HG03196 (cell line): ENCODE measurements around the gene DHX29.

Source experiments
- ATAC-seq: cut with Tn5 transposase; IDR thresholded peaks from one replicate; pipeline ENCODE4 v1.9.1; 2021; ENCODE audit not compliant: unreplicated experiment

The DHX29 gene

DNA sequence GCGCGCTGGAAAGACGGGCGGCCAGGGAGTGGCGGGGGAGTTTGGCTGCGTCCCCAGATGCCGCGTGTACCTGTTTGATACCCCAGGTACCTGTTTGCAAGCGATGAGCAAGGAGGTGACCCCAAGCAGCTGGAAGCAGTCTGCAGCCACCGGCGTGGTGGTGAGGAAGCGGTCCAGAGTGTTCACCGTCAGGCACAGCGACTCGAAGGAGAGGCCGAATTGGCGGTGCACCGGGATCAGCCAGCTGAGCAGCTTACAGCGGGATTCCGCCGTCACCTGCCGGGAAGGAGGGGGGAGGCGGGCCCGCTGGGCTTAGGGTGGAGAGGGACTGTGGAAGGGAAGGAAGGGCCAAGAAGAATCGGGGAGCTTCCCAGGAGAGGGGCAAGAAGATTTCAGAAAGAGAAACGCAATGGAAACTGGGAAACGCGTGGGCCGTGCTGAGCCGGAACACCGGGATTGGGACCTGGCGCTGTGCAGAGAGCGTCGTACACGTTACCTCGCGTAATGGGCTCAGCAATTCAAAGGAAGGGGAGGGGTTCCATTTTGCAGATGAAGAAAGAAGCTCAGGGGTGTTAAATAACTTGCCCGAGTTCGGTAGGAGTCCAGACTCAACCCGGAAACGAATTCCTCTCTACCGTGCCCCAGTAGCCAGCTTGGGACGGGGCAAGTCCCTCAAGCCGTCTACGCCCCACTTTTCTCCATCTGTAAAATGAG, 75.1 kb downstream of the DHX29 start:
- ATAC-seq: no peak

DNA sequence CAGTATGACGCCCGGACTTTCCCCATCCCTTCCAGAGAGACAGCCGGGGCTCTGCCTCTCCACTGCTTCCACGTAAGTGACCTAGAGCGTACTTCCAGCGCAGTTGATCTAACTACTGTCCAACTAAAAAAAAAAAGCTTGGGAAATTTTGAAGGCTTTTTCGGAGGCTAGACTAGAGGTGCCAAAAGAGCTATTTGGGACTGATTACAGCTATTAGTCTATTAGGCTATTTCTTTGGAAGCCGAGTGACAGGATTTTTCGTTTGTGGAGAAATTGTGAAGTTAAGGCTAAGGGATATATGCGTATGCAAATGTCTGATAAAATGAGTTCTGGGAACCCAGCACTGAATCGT, 75.6 kb downstream of the DHX29 start:
- no peak for ATAC-seq

DNA sequence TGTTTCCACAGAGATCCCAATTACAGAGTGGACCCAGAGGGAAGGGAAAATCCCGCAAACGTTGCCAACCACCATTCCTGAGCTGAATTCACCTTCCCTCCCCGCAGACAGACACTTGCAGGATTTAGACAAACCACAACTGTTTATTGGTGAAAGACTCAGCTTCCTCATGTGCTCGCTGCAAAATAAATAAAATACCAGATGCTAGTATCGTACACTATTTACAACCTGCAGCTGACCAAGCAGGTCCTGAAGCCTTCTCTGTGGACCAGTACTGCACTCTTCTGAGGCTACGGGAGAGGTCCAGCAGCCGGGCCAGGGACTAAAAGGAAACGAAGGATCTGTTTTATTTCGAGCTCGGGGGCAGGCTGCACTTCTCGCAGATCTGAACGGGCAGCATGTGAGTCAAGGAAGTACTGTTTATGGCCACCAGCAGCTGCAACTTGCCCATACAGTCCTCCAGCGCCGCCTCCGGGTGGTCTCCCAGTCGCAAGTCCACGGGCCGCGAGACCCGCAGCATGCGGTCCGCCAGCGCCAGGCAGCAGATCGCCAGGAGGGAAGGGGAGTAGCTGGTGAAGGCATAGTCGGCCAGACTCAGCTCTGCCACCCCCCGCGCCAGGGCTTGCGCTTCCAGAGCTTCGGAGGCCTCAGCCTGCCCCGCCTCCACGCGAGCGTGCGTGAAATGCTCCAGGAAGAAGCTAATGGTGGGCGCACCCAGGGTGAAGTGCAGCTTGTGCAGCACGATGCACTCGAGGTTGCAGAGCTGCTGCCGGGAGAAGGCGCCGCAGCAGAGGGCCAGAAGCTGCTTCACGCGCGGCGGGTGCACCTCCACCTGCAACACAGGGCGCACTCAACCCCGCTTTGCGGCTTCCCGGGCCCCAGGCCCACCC, 76.2 kb downstream of the DHX29 start:
- ATAC-seq: no peak

DNA sequence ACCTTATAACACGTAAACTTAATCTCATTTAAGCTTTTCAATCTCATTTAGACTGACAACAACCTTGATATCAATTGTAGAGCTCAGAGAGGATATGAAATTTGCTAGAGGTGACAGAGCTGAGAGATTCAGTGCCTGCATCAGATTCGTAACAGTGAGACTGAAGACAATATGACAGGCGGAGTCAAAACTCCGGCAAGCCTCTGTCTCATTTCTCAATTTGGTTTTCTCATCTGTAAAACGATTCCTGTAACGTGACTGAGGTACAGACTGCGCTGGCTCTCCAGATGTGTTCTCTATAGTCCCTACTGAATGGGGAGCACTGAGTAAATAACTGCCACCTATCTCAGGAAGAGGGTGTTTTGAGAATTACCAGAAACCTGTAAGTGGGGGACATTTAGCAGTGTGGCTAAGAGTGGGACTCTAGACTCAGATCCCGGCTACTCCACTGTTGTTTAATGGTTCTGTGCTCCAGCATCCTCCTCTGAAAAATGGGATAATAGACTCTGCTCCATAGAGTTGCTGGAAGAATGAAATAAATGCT, 77.3 kb downstream of the DHX29 start:
- no peak for ATAC-seq

DNA sequence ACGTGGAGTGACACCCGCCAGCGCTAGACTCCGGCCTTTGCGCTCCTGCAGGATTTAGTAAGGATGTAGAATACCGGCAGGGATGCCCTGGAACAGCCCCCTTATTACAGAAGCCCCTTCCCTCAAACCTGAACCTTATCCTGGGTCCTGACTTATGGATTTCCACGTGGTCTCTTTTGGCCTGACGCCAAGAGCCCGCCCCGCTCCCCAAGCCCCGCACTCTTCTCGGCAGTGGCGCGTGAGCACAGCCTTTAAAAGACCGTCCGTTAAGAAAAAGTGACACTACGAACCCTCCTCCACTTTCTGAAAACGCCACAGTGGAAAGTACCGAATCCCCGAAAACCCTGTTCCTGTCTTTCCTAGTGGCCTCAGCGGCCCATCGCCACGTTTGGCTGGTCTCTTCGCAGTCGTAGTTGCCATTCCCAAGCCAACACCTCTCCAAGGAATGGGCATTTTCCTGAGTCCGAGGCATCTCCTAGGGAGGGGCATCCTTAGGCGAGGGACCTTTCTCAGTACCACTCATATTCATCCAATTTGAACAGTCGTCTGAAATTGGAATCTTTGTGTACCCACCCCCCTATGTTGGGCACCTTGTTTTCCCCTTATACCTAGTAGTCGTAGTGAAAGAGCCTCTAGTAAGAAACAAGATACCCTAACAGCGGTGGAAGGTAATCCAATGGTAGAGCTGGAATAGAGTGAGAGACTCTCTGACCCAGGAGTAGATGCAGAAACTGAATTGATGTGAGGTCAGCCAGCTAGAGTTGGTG, 79.6 kb downstream of the DHX29 start:
- ATAC-seq: no peak

DNA sequence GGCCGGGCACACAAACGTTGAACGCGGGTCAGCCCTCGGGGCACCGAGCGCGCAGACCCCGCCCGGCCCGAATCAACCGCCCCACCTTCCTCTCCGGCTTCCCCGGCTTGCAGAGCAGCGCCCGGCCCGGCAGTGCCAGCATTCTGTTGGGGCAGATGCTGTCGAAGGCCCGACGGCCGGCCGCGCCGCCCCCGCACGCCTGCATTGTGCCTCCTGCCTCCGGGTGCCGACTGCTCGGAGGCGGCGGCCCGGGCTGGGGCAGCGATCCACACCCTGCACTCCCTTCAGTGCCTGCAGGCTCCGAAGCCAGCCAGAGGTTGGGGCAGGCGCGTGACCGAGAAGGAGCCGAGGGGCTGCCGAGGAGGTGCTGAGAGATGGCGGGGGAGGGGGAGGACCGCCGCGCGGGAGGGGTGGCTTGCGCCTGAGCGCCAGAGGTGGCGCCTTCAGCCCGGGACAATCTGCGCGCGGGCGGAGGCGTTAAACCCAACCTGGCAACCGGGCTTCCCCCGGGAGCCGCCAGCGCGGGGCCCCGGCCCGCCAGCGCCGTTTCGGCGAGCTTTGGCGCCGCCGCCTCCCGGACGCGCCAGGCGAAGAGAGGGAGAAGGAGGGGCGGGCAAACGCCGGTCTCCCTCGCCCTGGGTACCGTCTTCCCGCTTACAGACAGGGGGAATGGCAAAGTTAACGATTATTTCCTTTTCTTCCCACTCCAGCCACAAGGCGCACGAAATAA, 80.4 kb downstream of the DHX29 start, which contains the start of gene MCIDAS:
MCIDAS (minus strand) TSS at position 382 of the 730 bp plus-strand sequence; CDS start at position 205, 177 bp downstream.
- no peak for ATAC-seq

DNA sequence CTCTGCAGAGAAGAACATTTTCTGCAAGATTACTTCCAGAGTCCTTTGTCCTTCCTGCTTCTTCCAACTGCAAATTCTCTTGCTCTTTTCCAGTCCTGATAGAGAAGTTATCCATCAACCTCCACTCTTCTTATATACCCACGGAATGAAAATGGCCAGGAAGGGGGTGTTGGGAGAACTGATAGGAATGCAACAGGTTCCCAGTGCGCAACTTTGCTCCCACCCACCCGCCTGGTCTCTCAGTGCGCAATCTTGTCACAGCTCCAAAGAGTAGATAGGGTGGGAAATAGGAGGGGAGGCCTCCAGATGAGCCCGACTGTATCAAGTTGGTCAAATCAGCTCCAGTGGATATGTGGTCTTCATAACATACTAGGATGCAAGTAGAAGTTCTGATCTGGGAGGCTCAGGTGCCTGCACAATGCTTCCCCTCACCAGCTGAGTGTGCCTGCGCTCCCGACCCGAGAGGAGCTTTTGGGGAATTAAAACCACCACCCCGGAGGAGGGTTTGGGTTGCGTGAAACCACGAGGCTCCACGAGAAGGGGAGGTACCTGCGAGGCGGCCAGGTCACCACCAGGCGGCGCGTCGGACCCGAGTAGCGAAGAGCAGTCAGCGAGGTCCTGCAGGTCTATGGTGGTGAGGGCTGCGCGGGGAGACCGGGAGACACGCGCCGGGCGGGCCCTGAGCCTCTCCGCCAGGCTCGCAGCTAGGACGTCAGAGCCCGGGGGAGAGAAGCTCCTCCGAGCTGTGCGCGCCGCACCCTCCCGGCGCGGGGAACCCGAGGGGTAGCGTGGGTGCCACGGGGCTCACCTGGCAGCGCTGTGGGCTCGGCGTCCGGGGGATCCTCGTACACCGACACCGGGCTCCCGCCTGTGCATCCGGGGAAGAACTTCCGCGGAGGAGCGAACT, 81.2 kb downstream of the DHX29 start:
- ATAC-seq: no peak

DNA sequence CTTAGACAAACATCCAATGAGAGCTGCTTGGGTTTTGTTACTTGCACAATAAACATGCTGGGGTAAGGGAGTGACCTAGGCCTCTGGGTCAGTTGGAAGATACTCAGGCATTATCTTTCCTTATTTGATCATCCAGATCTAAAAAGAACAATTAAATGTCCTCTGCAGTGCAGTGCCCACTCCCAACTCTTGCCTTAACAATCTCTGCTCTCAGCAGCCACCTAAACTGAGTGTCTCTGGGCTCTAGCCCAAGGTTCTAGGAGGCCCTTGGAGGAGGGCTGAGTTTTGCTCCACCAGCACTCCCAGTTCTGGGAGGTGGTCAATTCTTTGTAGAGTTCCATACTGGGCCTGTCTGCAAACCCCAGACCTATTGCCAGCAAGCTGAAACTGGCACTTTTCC, 82.1 kb downstream of the DHX29 start:
- ATAC-seq: no peak

DNA sequence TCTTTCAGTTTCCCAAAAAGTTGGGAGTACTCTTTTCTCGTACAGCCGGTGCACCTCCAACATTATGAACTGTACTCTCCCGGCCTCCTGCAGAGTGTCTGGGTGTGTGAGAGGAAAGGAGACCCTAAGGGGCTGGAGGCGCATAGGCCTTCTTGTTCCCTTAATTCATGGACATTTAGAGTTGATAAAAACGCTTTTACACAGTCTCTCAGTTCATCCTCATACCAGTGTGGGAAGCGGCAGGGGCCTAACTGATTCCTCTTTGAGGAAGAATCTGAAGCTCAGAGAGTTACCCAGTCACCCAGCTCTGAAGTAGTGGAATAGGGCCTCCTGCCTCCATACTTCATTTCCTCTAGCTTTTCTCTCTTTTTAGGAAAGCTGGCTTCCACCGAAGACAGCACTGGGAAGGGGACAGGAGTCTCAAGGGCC, 83.7 kb downstream of the DHX29 start:
- ATAC-seq: no peak

DNA sequence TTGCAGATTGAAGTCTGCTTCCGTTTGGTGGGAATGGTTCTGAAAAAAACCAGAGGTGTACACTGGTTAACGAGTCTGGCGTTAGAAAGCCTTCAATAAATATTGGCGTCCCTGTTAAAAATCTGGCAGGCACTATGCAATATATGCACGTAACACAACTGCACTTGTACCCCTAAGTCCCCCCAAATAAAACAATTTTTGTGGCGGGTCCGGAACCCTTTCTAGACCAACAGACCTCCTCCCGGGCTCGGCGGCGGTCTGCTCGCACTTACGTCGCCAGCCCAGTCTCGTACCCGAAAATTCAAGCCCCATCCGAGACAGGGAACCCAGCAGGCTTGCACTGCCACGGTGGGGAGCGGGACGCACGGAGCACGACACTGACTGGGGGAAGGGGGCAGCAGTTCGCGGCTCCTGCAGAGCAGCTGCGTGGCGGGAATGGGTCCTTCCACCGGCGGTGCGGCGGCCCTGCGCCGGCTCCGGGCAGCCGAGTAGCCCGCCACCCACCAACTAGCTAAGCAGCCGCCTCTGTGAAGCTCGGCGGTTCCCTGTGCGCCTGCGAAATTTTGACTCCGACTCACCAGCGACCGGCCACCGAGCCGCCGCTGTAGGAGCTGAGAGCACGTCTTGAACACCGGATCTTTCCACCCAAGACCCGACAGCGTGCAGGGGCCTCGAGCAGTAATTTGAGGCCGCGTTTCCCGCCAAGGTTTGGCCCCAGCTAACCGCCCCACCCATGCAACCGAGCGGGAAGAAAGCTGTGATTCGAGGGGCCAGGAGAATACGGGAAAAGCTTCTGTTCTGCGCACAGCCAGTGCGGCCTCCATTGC, 84.3 kb downstream of the DHX29 start:
- no peak for ATAC-seq

DNA sequence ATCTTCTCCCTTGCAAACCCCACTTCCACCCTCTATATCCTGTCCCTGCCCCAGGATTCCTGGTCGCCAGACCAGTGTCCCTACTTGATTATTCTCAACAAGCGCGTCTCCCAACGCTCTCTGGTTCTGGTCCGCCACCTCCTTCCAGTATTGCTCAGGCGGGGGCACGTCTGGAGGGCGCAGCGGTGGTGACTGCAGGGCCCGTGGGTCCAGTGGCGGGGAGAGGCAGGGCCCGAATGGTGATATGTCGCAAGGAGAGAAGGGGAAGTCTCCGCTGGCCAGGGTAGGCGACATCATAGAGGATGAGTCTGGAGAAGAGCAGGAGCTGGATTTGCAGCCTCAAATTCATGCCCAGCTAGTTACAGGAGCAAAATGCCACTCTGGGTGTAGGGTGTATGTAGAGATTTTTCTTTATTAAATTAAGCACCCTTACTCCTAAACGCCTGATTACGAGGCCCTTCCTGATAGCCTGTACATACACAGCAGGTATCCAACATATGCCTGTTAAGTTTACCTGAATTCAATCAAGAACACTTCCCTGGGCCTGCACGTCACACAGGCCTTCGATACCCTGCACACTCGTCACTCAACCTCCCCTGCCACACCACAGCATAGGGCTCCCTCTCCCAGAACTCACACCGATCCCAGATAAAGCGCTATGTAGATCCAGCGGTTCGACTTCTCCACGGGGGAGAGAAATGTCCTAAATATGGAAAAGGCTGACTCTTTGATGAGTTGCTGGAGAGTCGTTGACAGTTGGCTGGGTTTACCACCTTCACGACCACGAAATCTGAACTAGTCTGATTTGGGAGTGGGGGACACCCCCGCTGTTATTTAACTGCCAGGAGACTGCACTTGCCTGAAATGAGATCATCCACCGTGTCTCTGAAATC, 85.2 kb downstream of the DHX29 start:
- ATAC-seq: no peak

DNA sequence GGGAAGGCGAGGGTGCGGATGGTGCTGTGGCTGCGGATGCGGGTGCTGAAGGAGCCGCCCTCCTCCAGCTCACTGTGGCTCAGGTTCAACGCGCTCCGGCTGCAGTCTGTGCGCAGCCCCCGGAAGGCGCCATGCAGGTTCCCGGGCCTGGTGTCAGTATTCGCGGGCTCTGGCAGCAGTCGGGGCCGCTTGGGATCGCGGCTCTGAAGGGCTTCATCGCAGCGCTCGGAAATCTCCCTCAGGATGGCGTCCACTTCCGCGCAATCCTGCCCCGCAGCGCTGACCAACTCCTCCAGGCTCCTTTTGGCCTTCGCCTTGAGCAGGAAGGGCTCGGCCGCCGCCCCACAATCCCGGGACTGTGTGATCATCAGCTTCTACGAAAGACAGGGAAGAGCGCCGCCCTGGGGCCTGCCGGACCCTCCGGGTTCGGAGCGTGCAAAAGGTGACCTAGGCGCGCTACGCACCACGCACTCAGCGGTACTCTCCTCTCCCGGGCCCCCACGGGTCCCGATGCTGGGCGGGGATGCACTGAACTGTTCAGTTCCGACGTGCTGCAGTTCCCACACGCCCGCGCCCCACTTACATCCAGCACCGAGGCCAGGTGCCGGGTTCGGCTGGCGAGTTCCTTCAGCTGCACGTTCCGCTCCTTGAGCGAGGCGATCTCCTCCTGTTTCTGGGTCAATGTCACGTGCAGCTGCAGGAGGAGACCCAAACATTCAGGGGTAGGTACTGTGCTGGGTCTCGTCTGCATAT, 86.9 kb downstream of the DHX29 start:
- ATAC-seq: no peak

DNA sequence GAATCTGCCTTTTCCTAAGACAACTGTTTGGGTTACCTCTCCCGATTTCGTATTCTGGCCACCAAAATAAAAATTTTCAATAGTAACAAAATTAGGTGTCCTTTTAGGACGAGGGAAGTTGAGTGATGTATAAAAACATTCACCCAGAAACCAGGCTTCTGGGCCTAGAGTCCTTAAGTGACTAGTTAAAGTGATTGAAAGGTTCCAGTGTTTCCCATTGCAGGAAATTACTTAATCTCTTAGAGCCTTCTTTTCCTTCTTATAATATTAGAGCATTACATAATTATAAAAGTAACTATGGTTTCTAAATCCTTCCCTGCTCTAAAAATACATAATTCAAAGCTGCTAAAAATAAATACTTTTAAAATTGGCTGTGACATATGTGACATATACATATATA, 87.7 kb downstream of the DHX29 start:
- ATAC-seq: no peak

DNA sequence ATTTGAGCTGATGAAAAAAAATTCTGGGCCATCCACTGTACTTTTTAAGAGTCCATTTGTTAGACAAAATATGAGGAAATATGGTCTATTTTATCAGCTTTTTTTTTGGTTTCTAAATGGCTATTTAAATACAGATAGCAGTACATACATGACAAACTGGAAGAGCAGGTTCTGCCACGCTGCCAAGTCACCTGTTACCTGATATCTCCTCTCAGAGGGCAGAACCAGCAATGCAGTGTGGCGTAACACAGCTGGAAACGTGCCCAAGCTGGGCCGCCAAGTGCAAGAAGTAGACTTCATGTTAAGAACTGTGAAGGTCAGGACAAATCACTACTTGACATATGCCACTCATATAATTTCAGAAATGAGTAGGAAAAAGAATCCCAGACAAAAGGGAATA, 88.5 kb downstream of the DHX29 start:
- no peak for ATAC-seq

DNA sequence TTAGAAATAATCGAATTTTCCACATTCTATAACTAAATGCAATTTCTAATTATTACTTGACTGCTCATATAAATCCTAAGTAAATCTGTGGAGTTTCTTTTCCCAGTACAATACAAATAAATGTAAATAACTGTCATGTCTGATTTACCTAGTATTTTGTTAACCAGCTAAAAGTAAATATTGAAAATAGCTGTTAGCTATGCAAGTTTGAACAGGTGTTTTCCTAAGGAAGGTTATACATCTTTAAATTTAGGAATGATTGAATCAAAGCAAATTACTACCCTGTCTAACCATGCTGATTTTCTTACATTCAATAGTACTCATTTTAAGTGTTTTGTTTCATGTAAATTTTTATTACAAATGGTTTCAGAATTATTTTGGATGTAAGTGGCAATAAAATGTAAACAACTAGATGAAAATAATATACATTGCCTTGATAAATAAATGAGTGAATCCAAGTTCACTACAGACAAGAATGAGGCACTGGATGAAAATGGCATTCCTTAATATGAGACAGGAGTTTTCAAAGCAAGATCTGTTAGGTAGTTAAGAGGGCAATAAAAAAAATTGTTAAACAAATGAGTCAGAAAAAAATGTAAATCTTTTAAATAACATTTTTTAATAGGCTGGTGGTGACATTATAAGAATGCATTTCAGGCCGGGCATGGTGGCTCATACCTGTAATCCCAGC, 96.2 kb downstream of the DHX29 start:
- ATAC-seq: no peak
